ENCODE results near the gene GRIPAP1.

DNA sequence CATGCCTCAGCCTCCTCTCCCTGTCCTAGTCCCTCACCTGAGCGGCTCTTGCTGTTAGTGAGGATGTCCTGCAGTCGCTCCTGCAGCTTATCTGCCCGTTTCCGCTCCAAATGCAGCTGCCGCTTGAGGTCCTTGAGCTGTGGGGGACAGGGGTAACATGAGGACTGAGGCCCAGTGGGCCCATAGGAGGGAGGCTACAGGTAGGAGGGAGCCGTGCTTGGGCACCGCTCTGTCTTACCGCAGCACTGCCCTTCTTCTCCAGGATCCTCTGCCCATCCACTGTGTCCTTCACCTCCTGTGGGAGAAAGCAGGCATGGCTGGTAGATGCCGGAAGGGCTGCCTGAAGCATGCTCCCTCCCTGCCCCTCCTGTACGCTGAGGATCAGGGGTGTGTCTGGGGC is 20.9 kb downstream of the GRIPAP1 start:
- TF ChIP-seq POLR2A (IDR thresholded peaks at IDR 0.05) (no peak), POLR2AphosphoS5 (IDR thresholded peaks at IDR 0.05) (no peak)
- TF ChIP-seq, protein P1, sequence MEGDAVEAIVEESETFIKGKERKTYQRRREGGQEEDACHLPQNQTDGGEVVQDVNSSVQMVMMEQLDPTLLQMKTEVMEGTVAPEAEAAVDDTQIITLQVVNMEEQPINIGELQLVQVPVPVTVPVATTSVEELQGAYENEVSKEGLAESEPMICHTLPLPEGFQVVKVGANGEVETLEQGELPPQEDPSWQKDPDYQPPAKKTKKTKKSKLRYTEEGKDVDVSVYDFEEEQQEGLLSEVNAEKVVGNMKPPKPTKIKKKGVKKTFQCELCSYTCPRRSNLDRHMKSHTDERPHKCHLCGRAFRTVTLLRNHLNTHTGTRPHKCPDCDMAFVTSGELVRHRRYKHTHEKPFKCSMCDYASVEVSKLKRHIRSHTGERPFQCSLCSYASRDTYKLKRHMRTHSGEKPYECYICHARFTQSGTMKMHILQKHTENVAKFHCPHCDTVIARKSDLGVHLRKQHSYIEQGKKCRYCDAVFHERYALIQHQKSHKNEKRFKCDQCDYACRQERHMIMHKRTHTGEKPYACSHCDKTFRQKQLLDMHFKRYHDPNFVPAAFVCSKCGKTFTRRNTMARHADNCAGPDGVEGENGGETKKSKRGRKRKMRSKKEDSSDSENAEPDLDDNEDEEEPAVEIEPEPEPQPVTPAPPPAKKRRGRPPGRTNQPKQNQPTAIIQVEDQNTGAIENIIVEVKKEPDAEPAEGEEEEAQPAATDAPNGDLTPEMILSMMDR (IDR thresholded peaks at IDR 0.05) = no peak
